Inflammatory macrophage treated with lipopolysaccharide for 4 hours (primary cell): Measurements from ENCODE around the gene CPLANE1.
"Not testable (repeated sequence)": the region's sequence is repeated elsewhere in the genome, so short reads cannot be mapped to it uniquely, and the experiment has no call there.

ENCODE experiments used
- DNase-seq: peaks from one replicate; pipeline ENCODE4 v3.0.0-alpha.2; 2020

The CPLANE1 gene

DNA sequence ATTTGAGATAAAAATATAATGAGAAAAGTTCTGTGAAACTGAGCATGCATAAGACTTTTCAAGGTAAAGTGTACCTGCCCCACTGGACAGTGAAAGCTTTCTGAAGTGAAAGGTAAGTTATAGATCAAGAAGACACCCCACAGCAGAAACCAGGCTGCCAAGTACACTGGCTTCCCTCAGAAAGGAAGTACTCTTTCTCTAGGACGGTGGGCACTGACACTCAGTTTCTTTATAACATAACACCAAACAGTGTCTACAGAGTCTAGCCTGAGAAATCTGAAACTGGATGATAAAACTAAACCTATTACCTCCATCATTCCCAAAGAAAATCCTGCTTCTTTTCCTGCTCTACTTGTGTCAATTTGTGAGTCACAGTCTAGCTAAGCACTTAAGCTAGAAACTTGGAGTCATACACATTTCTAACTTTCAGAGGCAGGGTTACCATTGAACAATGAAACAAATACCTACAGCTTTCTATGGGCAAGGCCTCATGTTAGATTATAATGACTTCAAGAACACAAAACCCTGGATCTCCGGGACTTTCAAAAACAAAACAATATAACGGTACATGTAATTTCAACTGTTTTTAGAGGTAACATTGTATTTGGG is 136.7 kb downstream of the CPLANE1 start:
- DNase-seq, result no peak

DNA sequence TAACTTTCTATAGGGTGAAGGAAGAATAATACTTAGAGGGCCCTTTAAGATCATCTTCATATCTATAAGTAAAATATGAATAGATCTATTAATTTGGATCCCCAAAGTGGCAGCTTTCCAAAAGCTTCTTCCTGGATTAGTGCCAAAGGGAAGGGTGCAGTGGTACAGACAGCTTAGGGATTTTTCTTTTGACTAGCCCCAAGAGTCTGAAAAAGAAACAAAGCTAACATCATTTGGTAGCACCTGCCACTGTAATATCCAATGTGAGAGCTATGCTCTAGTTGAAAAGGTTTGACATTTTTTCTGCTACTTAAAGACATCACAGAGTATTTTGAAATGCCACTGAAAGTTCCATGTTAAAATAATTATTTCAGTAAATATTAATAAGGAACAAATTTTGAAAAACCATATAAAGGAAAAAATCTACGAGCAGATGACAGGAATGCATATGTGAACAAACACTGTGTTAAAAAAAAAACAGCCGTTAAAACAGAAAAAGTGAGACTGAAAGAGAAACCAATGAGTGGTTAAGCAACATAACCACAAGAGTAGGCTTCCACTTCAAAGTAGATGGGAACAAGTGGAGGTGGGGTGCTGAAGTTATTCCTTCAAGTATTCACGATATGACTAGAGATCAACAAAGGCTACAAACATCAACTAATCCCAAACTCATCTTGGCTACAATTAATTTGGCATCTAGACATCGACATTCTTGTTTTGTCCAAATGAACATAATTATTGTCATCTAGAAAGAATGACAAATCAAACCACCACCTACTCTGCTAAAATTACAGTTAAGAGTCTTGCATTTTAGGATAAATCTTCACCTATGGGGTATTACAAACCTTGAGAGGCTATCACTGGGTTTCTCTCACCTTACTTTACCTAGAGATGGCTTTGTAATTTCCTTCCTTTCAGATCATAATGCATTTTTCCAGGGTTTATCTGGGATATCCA is 137.5 kb downstream of the CPLANE1 start:
- peak; percentile 60 for DNase-seq

DNA sequence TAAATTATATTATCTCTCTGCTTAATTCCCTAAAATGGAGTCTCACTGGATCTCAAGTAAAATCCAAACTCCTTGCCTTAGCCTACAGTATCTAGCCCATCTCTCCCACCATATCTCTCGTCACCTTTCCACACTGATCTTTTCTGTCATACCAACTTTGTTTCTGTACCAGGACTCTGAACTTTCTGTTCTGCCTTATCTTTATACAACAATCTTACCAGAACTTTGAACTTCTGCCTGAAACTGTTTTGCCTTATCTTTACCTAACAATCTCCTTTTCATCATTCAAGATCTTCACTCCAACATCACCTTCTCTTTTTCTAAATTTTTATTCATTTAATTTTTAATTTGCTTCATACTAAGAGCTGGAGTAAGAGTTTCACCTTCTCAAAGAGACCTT is 139.0 kb downstream of the CPLANE1 start:
- DNase-seq, result no peak

DNA sequence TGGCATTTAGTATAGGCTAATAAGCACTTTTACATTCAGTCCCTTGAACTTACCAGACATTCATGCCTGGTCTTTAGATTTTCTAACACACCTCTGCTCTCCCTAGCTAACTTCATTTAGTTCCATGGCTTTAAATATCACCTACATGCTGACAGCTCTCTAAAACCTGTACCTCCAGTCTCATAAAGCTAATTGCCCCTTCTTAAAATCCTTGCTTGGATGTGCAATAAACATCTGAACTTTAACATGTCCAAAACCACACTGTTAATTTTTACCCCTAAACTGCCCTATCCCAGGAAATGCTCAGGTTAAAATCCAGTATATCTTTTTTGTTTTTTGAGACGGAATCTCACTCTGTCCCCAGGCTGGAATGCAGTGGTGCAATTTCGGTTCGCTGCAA is 139.8 kb downstream of the CPLANE1 start:
- no peak for DNase-seq

DNA sequence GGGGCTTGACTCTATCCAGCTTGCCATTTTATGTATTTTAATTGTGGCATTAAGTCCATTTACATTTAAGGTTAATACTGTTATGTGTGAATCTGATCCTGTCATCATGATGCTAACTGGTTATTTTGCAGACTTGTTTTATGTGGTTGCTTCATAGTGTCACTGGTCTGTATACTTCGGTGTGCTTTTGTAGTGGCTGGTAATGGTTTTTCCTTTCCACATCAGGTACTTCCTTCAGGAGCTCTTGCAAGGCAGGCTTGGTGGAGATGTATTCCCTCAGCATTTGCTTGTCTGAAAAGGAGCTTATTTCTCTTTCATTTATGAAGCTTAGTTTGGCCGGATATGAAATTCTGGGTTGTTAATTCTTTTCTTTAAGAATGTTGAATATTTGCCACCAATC is 145.9 kb downstream of the CPLANE1 start:
- DNase-seq, result no peak

DNA sequence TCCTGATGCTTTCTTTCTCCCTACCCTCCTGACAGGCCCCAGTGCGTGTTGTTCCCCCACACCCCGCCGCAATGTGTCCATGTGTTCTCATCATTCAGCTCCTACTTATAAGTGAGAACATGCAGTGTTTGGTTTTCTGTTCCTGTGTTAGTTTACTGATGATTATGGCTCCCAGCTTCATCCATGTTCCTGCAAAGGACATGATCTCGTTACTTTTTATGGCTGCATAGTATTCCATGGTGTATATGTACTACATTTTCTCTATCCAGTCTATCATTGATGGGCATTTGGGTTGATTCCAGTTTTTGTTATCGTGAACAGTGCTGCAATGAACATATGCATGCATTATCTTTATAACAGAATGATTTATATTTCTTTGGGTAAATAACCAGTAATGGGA is 149.9 kb downstream of the CPLANE1 start:
- DNase-seq, result not testable (repeated sequence)

DNA sequence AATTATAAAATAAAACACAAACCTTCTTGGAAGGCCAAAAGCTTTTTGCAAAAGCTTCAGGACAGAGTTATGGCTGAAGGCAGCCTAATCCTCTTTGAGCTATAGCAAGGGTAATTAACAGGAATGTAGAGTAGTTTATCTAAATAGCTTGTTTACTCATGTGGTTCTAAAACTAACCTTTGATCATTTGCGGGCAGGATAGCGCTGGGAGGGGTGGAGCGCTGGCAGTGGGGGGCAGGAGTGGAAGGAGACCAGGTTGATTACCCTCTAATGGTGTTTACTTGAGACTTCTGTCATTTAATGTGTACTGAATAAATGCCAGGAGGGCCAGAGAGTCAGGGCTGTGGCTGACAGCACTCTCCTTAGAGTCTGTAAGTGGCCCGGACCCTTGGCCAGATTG is 155.4 kb downstream of the CPLANE1 start:
- not testable (repeated sequence) for DNase-seq

DNA sequence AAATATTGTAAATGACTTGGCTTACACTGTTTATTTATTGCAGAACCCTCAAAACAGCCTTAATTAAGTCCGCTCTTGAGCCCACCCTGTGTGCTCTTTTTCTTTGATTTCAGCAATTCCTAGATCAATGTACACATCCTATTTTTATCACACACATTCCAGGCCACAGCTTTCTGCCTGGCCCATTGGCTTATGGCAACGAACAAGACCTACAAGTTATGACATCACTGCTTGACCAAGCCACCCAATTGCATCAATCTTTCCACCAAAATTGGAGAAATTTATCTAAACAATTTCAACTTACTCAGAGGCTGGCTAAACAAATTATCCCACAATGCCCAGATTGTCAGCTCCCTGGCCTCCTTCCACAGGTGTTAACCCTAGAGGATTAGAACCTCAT is 158.4 kb downstream of the CPLANE1 start:
- no peak for DNase-seq

DNA sequence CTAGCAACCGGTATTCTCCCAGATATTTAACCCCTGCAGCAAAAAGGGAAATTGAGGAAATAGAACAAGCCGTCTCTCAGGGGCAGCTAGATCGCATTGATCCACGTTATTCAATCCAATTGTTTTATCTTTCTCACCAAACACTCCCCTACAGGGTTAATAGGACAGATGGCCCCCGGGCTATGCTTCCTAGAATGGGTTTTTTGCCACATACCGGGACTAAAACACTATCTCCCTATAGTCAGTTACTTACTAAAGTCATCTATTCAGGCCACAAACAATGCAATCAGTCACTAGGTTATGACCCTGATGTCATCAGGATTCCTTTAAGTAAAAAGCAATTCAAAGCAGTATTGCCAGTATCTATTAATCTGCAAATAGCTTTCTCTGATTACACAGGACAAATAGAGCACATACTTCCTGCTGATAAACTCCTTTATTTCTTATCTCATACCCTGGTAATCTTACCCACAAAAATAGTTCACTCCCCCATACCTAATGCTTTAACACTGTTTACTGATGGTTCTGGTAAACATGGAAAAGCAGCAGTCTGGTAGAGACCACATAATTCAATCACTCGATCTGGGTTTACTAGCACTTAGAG is 159.0 kb downstream of the CPLANE1 start:
- DNase-seq, result no peak

DNA sequence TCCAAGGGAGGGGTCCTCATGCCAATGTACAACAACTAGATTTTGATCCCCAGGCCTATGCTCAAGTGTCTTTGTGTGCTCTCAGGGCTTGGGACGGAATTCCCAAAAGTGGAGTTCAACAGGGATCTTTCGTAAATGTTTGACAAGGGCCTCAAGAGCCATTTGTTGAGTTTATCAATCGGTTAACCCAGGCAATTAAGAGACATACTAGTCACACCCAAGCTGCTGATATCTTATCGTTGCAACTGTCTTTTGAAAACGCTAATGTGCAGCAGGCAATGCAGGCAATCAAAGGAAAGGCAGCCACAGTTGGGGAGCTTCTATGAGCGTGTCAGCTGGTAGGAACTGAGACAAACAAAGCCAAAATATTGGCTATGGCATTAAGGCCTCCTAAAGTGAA is 161.2 kb downstream of the CPLANE1 start:
- DNase-seq, result no peak

DNA sequence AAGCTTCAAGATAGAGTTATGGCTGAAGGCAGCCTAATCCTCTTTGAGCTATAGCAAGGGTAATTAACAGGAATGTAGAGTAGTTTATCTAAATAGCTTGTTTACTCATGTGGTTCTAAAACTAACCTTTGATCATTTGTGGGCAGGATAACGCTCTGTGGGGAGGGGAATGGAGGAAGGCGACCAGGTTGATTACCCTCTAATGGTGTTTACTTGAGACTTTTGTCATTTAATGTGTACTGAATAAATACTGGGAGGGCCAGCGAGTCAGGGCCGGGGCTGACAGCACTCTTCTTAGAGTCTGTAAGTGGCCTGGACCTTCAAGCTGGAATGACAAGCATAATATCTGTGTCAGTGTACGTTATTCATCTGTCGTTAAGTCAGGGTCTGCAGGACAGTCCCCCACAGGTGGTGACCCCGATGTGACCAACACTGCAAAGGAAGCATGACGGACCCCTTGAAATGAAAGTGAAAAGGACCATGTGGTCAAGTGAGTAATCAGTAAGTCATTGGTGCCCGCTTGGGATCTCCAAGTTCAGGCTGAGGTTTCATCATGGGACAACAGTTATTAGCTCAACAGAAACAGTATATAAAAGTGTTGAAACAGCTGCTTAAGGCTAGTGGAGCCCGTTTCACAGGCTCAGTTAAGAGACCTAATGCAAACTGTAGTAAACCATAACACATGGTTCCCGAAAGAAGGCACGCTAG is 162.6 kb downstream of the CPLANE1 start:
- peak; percentile 5 for DNase-seq

DNA sequence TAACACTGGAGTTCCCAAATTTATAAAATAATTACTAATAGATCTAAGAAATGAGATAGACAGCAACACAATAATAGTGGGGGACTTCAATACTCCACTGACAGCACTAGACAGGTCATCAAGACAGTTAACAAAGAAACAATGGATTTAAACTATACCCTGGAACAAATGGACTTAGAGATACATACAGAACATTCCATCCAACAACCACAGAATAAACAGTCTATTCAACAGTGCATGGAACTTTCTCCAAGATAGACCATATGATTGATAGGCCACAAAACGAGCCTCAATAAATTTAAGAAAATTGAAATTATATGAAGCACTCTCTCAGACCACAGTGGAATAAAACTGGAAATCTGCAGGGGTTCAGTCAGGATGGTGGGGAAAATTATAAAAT is 163.2 kb downstream of the CPLANE1 start:
- not testable (repeated sequence) for DNase-seq

DNA sequence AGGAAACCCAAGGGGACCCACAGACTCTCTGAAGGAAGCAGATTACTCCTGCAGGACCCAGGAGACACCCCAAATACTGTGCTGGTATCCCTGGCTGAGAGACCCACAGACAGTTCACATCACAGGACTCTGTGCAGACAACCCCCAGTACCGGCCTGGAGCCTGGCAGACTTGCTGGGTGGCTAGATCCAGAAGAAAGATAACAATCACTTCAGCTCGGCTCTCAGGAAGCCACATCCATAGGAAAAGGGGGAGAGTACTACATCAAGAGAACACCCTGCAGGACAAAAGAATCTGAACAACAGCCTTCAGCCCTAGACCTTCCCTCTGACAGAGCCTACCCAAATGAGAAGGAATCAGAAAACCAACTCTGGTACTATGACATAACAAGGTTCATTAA is 166.2 kb downstream of the CPLANE1 start:
- DNase-seq, result not testable (repeated sequence)

DNA sequence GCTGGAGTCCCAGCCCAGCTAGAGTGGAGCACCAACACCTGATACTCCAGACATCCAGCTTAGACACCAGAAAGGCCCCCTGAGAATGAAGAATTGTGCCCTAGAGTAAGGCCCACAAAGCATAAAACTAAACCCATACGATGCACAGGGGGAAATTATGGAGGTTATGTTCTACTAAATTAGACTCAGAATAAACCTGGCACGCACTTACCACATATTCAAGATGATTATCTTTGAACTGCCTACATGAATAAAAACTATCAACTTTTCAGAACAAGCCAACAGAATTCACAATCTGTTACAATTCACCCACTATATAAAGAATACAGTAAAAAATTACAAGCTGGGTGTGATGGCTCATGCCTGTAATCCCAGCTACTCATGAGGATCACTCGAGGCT is 168.5 kb downstream of the CPLANE1 start:
- no peak for DNase-seq

DNA sequence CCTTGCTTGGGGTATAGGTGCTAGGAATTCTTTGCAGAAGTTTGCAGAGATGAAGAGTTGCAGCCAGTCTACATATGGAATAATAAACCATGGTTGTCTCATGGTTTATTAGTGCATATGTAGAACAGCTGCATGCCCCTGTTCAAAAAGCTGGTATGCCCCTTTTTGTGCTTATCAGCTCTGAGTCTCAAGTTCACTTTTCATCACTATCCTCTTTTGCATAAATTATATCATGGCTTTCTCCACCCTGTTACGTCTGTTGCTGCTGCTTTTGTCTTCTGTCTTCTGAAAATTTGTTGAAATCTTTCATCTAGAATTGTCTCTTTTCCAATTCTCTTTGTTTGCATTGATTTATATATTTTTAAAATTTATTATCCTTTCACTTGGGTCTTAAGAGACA is 172.0 kb downstream of the CPLANE1 start:
- DNase-seq, result no peak

DNA sequence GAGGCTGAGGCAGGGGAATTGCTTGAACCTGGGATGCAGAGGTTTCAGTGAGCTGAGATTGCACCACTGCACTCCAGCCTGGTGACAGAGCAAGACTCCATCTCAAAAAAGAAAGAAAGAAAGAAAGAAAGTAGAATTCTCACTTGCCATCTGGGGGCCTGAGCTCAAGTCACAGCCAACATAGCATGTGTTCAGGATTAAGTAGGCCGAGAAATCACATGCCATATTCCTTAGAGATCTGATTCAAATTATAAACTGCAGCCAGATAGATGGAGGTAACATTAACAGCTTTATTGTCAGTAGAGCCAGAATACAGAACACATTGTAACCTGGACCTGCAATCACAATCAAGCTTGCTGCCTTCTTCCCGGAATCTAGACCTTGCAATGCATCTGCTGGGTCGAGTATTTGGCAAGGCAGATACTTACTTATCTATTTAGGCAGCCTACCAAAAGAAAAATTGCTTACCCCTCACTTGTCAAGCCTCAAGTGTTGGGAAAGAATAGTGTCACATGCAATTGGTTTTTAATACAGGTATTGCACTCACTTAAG is 173.7 kb downstream of the CPLANE1 start:
- no peak for DNase-seq

DNA sequence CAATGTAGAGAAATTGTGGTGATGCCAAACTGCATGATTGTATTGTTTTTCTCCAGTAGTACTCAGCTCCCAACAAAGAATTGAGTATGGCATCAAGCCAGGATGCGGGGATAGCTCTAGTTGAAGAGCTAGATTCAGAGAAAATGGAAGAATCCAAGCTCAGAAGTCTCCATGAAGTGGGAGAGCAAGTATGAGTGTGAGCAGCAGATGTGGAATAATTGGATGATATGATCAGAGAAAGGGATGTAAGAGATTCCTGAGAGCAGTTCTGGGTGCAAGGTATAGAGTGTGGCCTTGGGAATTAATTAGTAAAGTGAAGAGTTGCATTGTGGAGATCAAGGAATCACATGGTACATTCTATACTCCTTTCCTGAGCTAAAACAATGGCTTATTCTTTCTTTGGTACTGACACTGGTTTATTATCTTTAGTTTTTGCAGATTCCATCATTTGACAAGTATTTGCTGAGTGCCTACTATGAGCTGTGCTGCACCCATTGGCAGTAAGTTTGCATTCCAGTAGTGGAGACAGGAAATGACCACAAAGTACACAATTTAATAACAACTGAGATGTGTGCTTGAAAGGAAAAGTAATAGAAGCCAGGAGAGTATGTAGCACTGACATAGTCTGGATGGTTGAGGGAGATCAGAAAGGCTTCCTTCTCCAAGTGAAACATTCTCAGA is 177.1 kb downstream of the CPLANE1 start:
- DNase-seq, result no peak

DNA sequence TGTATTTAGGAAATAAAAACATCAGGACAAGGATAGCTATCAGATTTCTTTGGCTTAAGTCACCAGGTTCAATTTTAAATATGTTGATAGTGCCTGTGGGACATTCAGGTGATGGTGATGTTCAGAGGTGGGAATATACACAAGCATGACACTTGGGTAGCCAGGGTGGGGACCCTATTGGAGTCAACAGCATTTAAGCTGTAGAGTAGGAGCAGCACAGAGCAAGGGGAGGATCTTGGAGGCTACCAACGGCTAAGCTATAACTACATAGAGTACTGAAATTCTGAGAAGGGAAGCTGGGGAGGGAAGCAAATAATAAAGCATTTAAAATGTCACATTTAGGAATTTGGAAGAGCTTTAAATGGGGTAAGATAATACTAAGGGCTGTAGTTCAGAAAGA is 177.7 kb downstream of the CPLANE1 start:
- no peak for DNase-seq

DNA sequence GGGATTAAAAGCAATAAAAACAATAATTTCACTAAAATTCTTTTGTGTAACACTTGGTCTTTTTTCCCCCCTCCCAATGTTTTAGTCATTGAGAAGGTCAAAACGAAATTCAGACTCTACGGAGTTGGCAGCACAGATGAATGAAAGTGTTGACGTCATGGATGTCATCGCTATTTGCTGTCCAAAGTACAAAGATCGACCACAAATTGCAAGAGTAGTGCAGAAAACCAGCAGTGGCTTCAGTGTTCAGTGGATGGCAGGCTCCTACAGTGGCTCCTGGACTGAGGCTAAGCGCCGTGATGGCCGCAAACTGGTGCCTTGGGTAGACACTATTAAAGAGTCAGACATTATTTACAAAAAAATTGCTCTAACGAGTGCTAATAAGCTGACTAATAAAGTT is 184.7 kb downstream of the CPLANE1 start:
- DNase-seq, result no peak

DNA sequence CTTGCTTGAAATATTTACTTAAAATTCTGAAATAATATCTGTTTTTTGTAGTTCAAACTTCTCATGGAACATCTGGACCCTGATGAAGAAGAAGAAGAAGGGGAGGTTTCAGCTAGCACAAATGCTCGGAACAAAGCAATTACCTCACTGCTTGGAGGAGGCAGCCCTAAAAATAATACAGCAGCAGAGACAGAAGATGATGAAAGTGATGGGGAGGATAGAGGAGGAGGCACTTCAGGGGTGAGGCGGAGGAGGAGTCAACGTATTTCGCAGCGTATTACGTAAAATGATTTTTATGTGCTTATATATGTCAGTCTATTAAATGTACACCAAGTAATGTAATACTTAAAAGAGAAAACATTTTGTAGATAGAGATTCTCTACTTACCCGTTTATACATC is 185.4 kb downstream of the CPLANE1 start:
- DNase-seq, result no peak

DNA sequence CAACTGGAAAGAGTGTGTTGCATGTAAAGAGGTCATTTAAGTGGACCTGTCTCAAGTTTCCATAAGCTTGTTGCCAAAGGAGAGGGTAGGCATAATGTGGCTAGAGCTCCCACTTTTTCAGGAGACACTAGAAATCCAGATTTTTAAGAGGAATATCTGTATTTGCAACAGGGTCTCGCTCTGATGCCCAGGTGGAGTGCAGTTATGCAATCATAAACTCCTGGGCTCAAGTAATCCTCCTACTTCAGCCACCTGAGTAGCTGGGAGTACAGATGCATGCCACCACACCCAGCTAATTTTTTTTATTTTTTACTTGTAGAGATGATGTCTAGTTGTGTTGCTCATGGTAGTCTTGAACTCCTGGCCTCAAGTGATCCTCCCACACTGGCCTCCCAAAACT is 189.1 kb downstream of the CPLANE1 start:
- DNase-seq, result no peak

DNA sequence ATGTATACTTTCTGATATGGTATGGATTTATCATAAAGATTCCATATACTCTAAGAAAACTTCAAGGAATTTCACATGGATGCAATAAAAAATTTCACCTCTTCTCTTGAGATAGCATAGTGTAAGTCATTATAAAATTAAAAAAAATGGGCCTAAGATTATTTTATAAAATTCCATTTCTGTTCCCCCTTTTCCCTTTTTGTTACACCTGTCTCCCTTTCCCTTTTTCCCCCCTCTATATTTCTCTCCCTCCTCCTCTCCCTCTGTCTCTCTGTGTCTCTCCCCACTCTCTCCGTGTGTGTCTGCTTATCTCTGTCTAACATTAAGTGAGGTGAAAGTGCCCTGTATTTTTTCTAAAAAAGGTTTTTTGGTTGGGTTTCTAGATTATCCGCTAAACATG is 192.4 kb downstream of the CPLANE1 start:
- DNase-seq, result no peak
